Measurements from ENCODE around the gene CAAP1.
"Not testable (repeated sequence)": the region's sequence is repeated elsewhere in the genome, so short reads cannot be mapped to it uniquely, and the experiment has no call there.

Gene CAAP1

DNA sequence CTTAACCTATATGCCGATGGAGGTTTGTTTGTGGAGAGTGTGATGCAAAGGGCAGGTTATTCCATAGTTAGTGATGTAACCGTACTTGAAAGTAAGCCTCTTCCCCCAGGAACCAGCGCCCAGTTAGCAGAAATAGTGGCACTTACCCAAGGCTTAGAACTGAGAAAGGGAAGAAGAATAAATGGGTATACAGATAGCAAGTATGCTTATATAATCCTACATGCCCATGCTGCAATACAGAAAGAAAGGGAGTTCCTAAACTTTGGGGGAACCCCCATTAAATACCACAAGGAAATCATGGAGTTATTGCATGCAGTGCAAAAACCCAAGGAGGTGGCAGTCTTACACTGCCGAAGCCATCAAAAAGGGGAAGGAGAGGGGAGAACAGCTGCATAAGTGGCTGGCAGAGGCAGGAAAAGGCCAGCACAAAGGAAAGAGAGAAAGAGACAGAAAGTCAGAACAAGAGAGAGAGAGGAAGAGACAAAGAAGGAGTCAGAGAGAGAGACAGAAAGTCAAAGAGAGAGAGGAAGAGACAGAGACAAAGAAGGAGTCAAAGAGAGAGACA, 64.1 kb downstream of the CAAP1 start:
- not testable (repeated sequence) for DNase-seq

DNA sequence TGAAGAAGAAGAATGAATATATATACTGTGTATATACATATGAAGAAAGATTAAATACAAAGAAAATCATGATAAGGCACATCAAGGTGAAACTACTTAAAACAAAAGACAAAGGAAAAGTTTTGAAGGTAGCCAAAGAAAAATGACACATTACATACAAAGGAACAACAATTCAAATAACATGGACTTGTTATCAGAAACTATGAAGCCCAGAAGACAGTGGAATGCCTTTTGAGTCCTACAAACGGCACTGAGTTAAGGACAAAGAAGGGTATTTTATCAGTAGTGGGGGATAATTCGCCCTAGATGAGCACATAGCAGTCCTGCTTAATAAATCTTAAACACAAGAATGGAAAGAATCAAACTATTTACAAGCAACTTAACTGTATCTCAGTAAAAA, 77.8 kb downstream of the CAAP1 start:
- DNase-seq: no peak

DNA sequence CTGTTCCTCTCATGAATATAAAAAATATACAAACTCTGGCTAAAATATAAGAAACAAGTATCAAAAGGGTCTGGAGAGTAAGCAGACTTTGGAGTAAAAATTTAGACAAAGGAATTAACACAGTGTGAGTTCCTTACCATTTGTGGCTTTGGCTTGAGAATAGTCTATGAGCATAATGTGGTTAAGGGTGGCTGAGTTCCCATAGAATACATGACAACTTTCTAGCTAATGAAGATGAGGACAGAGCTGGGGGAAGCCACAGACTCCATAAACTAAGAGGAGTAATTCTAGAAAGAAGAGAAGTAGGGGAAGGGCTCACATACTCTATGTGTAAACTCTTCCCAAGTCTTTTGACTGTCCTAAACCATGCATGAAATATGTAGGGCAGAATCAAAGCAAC, 79.4 kb downstream of the CAAP1 start:
- DNase-seq: no peak

DNA sequence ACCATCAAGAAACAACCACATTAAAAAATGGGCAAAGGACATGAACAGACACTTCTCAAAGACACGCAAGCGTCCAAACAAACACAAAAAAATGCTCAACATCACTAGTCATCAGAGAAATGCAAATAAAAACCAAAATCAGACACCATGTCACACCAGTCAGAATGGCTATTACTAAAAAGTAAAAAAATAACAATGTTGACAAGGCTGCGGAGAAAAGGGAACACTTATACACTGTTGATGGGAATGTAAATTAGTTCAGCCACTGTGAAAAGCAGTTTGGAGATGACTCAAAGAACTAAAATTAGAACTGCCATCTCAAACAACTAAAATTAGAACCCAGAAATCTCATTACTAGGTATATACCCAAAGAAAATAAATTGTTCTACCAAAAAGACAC, 80.4 kb downstream of the CAAP1 start:
- no peak for DNase-seq

DNA sequence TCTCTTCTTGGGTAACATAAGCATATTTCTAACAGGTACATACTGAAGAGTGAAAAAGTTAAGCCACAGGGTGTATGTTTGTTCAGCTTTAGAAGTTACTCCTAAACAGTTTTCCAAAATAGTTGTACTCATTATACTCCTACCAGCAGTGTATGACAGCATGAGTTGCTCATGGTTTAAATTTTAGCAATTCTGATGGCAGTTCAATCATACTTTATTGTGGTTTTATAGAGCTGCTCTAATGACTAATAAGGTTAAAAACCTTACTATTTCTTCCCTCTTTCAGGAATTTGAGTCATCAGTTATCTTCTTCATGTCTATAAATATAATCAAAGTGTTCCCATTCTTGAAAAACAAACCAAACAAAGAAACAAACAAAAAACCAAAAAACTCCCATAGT, 81.5 kb downstream of the CAAP1 start:
- DNase-seq: no peak

DNA sequence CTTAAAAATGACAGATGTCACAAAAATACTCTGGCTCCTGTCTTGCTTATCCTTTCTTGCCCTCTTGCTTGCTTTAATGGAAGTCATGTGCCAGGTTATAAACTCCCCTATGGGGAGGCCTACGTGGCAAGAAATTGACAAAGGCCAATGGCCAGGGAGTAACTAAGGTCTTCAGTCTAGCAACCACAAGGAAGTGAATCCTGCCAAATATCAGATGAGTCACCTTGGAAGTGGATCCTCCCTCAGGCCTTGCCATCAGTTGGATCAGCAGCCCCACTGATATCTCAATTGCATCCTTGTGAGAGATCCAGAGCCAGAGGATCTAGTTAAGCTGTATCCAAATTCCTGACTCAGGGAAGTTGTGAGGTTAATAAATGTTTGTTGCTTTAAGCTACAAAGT, 82.8 kb downstream of the CAAP1 start:
- DNase-seq: no peak

DNA sequence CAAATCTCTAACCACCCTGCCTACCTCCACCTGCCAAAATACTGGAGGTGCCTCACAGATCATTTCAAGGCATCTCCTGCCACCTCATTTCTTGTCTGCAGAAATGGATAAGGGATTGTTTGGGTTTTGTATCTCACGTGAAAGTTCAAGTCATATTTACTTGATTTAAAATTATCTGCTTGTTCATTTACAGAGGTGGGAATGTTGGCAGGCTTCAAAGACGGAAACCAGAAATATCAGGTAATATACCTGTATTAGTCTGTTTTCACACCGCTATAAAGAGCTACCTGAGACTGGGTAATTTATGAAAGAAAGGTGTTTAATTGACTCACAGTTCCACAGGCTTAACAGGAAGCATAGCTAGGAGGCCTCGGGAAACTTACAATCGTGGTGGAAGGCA, 85.4 kb downstream of the CAAP1 start:
- DNase-seq: no peak

DNA sequence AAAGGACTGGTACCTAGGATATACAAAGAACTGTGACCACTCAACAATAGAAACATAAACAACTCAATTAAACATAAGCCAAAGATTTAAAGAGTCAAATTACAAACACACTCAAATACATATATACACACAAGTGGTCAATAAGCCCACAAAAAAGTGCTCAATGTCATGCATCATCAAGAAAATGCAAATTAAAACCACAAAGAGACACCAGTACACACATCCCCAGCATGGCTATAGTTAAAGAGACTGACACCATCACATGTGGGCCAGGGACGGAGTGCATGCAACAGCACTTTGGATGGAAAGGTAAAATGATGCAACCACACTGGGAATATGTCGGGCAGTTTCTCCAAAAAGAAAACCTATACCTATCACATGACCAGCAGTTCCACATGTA, 89.7 kb downstream of the CAAP1 start:
- no peak for DNase-seq

DNA sequence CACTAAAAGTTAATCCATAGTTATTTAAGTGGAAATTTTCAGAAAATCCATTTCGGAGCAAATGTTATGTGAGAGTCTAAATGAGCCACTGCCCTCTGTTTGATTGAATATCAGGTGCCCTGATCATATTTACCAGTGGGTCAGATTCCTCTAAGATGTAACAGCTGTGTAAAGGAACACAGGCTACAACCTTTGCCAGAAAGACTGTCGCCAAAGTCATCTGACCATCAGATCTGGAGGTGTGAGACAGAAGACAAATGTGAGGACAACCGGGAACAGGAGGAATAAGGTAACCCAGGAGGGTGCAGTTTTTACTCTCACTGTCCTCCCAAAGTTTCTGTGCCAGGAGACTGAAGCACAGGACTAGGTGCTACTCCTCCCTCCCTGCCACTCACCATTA, 90.8 kb downstream of the CAAP1 start:
- no peak for DNase-seq

DNA sequence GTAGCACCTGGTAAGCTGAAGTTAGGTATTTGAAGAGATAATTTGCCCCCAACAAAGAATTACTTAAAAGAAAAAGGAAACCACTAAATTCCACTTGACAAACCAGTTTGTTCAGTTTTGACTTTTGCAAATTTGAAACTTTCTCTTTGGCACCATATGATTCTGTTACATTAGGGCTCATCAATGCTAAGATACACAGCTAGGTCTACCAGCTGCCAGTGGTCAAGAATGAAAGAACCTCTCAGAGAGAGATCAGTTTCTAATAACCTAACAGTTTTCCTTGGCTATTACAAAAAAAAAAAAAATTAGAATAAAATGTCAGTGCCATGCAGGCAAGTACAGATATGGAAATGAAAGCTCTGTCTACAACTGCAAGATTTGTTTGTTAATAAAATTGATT, 92.3 kb downstream of the CAAP1 start:
- DNase-seq: no peak

DNA sequence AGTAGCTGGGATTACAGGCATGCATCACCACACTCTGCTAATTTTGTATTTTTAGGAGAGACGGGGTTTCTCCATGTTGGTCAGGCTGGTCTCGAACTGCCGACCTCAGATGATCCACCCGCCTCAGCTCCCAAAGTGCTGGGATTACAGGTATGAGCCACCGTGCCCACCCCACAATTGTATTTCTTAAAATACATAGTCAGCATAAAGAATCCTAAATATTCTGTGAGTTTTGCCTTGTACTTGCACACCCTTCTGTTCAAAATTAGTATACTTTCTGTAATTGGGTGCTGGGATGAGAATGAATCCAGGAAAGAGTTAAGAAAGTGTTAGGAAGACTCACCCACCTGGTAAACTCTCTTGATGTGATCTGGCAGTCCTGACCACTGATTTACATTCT, 101.3 kb downstream of the CAAP1 start:
- DNase-seq: no peak

All from DMS153 (cell line).